NCI-H2196 treated with DMSO at 0.1 percent for 48 hours (cell line): ENCODE results near the gene POGZ.
"Not testable (repeated sequence)": the region's sequence is repeated elsewhere in the genome, so short reads cannot be mapped to it uniquely, and the experiment has no call there.

Source experiments
- DNase-seq: peaks from one replicate; lab custom pipeline; 2025; ENCODE audit not compliant: unreplicated experiment; lab: John Stamatoyannopoulos, UW

The POGZ gene

DNA sequence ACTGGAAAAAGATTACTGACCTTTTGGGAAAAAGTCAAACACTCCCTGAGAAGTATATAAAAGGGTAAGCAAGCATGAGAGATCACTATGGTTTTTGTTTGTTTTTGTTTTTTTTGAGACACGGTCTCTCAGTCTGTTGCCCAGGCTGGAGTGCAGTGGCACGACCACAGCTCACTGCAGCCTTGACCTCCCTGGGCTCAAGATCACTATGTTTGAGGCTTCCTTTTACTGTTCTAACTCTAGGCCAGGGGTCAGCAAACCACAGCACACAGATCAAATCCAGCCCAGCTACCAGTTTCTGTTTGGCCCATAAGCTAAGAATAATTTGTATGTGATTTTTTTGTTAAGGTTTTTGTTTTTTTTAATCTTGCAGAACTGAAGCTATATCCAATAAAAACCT, 34.2 kb downstream of the POGZ start:
- DNase-seq, result no peak

DNA sequence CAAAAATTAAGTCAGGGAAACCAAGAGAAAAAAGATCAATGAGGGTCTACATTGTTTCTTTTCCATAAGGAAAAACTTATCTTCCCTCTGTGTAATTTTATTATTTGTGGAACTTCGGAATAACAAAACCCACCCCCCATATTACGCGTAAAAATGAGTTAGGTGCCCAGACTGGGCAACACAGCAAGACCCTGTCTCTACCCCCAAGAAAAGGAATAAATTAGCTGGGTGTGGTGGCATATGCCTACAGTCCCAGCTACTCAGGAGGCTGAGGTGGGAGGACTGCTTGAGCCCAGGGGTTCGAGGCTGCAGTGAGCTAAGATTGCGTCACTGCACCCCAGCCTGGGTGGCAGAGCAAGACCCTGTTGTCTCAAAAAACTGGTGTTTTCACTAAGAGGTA, 39.5 kb downstream of the POGZ start:
- no peak for DNase-seq

DNA sequence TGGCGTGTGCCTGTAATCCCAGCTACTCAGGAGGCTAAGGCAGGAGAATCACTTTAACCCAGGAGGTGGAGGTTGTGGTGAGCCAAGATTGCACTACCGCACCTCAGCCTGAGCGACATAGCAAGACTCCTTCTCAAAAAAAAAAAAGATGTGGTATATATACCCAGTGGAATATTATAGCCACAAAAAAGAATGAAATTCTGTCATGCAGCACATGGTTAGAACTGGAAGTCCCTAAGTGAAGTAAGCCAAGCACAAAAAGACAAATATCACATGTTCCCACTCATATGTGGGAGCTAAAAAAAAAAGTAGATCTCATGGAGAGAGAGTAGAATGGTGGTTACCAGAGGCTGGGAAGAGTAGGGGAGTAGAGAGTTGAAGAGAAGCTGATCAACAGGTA, 41.2 kb downstream of the POGZ start:
- no peak for DNase-seq

DNA sequence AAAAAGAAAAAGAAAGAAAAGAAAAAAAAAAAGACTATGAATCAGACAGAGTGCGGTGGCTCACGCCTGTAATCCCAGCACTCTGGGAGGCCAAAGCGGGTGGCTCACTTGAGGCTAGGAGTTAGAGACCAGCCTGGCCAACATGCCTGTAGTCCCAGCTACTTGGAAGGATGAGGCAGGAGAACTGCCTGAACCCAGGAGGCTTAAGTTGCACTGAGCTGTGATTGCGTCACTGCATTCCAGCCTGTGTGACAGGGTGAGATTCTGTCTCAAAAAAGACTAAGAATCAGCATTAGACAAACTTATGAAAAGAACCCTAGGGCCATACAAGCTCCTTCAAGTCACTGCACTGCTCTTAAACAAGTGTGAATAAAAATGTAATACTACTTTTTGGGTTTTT, 43.1 kb downstream of the POGZ start:
- DNase-seq, result no peak

DNA sequence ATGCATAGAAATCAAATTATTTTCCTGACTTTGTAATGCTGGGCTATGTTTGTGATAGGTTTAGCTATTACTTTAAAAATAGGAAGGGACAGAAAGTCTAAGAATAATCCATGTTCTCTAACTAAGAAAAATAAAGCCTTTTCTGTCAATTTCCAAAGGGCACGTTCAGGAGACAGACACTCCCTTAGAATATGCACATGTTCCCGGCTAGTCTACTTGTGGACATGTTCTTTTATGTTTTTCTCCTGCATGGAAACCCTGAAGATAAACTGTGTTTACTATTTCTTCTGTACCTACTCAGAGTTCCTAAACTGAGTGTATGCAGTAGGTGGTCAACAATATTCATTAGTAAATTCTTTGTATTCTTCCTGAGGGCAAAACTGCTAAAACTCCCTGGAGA, 47.4 kb downstream of the POGZ start:
- DNase-seq, result no peak

DNA sequence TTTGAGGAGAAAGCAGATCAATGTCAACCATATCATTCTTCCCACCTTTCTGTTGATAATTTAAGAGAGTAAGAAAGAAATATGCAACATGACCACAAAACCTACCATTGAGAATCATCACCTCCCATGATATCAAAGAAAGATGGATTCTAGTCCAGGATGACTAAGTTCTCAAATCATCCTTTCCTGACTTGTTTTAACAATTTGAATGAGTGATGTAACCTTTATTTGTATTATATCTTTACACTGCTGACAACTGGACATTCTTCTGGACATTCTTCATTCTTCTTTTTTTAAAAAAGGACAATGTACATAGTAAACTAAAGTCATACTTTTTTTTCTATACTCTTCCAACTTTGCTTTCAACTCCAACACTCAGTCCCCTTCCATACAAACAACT, 50.4 kb downstream of the POGZ start:
- DNase-seq, result no peak

DNA sequence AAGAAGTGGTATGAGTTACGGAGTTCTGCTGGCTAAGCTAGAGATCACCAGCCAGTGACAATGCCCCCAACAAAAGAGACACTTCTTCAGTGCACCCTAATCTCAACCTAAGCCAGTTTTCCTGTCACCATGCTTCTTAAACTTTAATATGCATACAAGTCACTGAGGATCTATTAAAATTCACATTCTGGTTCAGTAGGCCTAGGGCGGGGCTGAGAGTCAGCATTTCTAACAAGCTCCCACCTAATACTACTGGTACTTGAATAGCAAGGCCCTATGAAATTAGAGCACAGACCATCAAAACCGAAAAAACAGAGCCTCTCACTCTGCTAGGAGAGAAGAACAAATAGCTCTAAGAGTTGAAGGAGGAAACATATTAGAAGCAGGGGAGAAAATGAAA, 52.0 kb downstream of the POGZ start:
- DNase-seq, result no peak

DNA sequence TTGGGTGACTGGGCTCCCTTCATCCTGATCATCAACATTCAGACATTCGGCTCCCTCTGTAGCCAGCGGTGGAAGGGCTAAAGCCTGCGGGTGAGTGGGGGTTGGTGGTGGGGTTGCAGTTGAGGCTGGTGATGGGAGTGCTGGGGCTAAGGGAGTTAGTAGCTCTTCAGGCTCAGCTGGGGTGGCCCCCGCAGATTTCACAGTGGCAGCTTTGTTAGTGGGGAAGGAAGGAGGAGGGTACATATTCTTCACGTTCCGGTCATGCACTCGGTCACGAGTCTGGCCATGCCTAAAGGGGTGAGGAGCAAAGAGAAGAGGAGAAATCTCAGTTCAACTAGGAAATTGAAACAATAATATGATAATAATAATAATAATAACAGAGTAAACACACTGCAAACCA, 53.1 kb downstream of the POGZ start:
- DNase-seq, result no peak

DNA sequence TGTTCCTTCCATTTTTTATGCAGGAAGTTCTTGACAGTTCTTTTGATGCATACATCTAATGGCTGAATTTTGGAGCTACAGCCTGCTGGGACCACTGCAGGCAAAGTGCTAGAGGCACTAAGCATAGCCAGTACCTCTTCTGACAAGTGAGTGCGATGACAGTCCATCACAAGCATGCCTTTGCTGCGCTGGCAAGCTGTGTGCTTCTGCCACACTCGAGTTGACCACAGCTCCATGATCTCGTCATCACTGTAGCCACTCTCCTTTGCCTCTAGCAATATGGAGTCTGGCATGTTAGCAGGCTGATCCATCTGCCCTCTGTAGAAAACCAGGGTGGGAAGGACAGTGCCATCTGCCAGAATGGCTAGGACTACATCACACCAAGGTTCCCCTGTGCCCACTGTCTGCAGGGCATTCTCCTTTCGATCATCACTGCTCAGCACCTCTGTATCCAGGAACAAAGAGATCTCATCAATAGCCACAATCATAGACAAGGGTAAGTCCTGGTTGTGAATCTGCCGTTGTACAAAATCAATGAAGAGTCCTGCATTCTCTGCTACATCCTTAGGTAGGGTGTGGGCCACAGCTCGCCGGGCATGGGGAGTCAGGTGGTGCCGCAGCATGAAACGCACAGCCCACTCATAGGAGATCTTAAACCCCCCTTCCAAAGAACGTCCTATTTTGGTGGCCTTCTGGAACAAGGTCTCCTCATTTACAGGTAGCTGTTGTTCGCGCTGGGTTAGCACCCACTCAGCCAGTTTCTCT, 53.9 kb downstream of the POGZ start:
- DNase-seq, result no peak

DNA sequence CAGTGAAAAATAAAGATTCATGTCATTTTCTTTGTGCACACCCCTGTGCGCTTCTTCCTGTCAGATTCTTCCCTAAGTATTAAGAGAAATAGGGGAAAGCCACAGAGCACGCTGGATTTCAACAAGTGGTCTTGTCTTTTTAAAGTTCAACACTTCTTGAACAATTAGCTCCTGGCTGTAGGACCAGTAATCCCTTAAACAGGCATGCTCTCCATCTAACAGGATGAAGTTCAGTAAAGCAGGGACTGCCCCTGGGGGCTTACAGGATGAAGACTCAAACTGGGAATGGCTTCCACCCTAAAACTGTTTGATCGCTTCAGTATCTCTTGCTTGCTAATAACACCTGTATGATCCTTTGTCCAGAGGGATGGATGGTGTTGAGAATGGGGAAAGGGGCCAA, 55.7 kb downstream of the POGZ start:
- no peak for DNase-seq

DNA sequence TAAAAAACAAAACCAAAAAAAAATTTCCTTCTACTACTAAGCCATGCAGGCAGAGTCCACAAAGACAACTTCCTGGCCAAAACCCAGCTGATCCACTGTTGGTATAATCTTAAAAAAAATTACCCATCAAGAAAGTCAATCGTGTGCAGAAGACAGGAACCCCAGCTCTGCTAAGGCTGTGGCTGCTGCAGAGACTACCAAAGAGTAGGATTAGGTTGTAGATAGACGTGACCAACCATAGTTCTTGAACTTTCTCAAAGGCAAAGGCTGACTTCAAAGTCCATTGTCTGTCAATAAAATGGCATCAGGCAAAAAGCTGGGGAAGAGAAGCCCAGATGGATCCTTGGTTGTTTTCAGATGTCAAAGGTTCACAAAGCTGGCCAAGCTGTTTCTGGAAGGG, 56.5 kb downstream of the POGZ start:
- DNase-seq, result no peak

DNA sequence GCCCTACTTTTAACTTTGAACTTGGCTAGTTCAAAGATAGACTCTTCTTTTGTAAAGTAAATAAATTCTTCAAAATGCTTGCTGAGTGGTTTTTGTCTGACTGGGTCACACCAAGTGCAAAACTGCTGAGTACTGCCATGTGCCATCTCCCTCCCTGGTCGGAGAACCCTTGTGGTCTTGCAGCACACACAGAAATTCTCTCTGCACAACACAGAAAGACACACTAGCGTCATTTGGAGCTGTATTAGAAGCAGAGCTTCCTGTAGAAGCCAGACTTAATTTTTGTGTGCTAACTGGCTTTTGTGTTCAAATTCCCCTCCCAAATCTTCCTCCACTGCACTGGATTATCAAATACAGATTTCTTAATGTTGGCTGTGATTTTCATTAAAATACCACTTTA, 57.4 kb downstream of the POGZ start:
- DNase-seq, result no peak

DNA sequence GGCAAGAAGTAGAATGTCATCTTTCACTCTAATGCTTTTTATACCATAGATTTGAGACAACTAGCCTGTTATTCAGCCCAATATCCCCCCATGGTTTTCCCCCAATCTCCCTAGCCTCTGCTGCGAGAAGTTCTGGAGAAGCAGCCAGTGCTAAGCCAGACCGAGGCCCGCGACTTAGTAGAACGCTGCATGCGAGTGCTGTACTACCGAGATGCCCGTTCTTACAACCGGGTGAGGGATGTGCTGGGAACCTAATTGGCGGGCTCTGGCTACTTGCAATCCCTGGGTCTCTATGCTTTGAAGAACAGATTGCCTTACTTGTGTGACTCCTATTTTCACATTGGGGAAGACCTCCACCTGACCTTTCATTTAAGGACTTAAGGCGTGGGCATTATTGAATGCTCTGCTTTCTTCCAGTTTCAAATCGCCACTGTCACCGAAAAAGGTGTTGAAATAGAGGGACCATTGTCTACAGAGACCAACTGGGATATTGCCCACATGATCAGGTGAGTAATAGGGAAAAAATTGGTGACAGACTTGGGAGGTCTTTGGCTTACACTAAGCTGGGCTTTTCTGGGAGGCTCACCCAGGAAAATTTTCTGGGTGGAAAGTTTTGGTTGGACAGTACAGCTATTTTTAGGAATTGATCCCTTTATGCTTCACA, 58.0 kb downstream of the POGZ start:
- no peak for DNase-seq

DNA sequence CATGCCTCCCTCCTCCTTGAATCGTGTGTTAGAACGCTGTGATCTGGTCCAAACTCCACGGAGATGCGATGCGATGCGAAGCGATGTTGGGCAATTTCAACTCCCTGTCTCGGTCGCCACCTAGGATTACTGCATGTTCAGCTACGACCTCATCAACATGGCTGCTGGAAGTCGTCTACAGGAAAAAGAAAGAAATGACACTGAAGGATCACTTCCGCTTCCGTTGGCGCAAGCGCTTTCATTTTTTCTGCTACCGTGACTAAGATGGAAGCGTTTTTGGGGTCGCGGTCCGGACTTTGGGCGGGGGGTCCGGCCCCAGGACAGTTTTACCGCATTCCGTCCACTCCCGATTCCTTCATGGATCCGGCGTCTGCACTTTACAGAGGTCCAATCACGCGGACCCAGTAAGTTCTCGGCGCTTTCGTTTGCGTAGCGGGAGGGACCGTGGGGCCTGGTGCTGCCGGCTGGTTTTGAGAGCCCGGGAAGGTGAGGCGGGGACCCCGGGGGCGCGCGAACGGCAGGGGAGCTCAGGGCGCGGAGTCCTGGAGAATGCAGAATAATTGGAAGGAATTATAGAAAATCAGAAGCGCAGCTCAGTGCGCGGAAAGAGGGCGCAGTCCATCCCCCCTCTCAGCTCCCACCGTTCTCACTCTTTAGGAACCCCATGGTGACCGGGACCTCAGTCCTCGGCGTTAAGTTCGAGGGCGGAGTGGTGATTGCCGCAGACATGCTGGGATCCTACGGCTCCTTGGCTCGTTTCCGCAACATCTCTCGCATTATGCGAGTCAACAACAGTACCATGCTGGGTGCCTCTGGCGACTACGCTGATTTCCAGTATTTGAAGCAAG, 59.7 kb downstream of the POGZ start, which contains the start of gene PSMB4:
TSS of gene PSMB4 (plus strand) at position 250 of the 848 bp plus-strand sequence. CDS start at position 265, 15 bp downstream.
- DNase-seq, result peak; percentile 90

DNA sequence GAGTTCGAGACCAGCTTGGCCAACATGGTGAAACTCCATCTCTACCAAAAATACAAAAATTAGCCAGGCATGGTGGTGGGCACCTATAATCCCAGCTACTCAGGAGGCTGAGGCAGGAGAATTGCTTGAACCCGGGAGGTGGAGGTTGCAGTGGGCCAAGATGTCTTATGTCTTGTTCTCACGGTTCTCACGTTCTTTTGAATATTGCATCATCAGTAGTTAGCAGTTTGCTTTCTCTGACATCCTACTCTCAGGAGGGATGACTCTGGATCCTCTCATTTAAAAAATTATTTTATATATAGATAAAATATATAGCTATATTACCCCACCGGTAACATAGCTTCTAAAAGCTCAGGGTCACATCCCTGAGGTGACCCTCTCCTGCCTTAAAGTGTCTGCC, 63.0 kb downstream of the POGZ start:
- not testable (repeated sequence) for DNase-seq

DNA sequence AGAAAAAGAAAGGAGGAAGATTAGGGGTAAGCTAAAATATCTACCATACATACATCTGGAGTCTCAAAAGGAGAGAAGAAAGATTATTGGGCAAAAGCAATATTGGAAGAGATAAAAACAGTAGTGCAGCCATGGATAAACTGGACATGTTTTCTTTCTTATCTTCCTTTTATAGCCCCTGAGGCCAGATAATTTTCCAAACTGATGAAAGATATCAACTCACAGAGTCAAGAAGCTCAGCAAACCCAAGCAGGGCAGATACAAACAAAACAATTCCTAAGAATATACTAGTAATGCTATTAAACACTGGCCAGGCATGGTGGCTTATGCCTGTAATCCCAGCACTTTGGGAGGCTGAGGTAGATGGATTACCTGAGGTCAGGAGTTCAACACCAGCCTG, 65.7 kb downstream of the POGZ start:
- DNase-seq, result no peak

DNA sequence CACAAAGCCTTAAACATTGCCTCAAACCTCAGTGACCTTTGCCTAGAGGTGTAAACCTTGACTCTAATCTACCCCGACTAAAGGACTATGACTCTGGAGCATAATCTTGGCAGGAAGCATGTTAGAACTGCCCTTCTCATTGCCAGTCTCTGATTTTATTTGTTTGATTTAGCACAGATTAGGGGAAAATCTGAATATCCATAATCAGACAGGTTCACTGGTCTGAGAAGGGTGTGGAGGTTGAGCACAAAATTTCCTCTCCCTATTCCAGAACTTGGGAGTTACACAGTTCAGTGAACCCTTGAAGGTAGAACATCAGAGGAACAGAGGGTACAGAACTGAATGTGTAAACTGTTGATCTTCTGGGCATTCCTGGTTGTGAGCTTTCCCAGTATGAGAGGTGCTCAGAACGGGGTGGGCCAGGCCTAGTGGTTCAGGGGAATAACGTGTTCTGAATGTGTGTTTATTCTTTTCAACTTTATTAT, 68.2 kb downstream of the POGZ start:
- no peak for DNase-seq

DNA sequence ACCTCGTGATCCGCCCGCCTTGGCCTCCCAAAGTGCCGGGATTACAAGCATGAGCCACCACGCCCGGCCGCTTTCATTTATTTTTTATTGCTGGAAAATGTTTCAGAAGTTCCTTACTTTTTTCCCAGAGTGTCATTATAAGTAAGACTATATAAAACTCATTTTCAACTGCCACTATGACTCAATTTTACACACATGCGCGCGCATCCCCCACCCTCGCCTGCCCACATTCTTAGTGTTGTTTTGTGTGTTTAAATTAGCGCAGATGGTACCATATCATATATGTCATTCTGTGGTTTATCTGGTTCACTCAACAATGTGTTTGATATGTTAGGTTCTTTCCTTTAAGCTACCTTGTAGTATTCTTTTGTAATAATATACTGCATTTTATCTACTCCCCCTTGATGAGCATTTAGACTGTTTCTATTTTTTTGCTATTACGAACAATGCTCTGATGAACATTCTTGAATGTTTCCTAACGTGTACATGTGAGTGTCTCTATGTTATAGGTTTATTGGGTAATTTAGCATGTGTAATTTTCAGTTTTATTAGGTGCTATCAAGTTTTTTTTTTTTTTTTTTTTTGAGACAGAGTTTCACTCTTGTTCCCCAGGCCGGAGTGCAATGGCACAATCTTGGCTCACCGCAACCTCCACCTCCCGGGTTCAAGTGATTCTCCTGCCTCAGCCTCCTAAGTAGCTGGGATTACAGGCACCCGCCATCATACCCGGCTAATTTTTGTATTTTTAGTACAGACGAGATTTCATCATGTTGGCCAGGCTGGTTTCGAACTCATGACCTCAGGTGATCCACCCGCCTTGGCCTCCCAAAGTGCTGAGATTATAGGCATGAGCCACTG, 68.8 kb downstream of the POGZ start:
- not testable (repeated sequence) for DNase-seq

DNA sequence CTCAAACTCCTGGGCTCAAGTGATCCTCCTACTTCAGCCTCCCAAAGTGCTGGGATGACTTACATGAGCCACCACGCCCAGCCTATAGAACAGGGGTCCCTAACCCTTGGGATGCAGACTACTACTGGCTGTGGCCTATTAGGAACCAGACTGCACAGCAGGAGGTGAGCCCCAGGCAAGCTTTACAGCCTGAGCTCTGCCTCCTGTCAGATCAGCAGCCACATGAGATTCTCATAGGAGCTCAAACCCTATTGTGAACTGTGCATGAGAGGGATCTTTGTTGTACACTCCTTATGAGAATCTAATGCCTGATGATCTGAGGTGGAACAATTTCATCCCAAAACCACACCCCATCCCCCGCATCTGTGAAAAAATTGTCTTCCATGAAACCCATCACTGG, 73.3 kb downstream of the POGZ start:
- no peak for DNase-seq

DNA sequence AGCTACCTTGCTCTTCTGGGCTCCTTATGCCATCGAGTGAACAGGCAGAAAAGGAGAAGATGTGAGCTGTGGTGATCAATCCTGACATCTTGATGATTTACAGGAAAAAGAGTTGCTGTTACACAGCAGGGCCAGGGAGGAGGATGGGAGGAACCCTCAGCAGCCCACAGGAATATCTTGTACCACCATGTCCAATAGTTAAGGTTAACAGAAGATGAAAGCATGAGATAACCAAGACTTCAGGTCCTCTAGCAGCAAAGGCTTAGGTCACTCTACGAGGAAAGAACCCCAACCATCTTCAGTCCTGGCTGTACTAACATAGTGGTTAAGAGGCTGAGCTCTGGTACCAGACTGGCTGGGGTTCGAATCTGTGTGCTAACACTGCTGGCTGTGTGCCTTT, 74.7 kb downstream of the POGZ start:
- no peak for DNase-seq
